HuH-7 (cell line): ENCODE data around the gene CHAC2.
"Not testable (repeated sequence)": the region's sequence is repeated elsewhere in the genome, so short reads cannot be mapped to it uniquely, and the experiment has no call there.

Source experiments
- DNase-seq: peaks from one replicate; pipeline ENCODE4 v3.0.0; 2011; ENCODE audit warnings: low spot score

CHAC2 gene

DNA sequence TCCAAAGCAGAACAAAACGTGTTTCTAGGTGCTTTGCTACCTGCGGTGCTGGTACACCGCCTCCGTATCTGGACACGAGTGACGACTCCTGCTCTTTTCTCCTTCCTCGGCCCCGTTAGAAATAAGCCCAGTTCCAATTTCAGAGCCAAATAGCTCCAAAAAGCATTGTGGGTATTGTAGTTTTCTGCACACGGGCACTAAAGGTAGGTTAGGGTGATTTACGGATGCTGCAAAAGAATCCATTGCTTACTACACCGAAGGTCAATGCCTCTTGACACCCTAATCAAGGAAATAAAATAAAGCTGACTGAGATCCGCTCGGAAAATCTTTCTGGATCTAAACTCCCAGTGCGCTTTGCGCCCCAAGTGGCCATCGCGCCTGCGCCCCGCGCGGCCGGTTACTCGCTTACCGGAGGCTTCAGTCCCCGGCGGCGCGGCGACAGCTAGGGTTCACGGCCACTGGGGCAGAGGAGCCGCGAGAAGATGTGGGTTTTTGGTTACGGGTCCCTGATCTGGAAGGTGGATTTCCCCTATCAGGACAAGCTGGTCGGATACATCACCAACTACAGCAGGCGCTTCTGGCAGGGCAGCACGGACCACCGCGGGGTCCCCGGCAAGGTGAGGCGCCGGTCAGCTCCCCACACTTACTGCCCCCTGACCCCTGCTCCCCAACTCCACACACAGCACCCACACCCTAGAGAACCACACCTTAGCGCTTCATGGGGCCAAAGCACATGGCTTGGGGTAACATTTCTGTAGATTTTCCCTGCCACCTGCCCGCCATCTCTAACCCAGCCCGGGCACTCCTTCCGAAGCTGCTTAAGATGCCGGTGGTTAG is at the start of gene CHAC2:
CHAC2 (plus strand) TSS at position 400 of the 837 bp plus-strand sequence; CDS start at position 483, 83 bp downstream.
- peak; percentile 79 for DNase-seq

DNA sequence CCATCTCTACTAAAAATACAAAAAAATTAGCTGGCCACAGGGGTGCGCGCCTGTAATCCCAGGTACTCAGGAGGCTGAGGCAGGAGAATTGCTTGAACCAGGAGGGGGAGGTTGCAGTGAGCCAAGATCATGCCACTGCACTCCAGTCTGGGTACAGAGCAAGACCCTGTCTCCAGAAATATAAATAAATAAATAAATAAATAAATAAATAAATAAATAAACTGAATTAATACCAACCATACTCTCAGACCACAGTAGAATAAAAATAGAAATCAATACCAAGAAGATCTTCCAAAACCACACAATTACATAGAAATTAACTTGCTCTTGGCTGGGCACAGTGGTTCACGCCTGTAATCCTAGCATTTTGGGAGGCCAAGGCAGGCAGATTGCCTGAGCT is 46.7 kb upstream of the CHAC2 start:
- DNase-seq: not testable (repeated sequence)

DNA sequence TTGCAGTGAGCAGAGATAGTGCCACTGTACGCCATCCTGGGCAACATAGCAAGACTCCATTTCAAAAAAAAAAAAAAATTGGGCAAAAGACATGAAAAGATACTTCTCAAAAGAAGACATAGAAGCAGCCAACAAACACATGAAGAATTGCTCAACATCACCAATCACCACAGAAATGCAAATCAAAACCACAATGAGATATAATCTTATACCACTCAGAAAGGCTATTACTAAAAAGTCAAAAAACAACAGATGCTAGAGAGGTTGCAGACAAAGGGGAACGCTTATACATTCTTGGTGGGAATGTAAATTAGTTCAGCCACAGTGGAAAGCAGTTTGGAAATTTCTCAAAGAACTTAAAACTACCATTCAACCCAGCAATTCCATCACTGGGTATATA is 43.1 kb upstream of the CHAC2 start:
- no peak for DNase-seq

DNA sequence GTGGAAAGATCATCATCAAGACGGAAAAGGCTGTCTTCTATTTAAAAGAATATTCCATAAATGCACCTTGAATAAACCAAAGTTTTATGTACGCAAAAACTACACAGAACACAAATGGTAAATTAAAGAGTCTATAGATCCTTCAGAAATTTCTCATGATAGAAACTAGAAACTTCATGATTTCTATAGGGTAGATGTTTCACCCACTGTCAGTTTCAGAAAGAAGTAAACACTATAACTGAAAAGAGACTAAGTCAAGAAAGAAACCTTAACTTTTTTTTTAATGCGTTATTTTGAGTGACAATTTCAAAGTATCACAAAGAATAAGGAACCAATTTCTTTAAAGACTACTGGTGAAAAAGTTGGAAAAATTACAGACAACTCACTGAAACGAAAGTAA is 41.9 kb upstream of the CHAC2 start:
- DNase-seq: no peak

DNA sequence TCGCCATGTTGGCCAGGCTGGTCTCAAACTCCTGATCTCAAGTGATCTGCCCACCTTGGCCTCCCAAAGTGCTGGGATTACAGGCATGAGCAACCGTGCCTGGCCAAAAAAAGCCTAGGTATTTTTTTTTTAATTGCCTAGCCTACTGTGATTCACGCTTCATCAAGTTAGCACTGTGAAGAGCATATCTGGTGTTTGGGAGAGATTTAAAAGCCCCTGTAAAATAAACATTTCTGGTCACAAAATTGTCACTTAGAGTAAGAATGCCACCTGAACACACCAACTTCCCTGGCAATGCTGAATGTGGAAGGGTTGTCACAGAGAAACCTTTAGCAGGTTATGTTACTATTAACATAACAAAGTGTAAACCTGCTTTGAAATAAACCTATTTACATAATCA is 39.7 kb upstream of the CHAC2 start:
- DNase-seq: no peak

DNA sequence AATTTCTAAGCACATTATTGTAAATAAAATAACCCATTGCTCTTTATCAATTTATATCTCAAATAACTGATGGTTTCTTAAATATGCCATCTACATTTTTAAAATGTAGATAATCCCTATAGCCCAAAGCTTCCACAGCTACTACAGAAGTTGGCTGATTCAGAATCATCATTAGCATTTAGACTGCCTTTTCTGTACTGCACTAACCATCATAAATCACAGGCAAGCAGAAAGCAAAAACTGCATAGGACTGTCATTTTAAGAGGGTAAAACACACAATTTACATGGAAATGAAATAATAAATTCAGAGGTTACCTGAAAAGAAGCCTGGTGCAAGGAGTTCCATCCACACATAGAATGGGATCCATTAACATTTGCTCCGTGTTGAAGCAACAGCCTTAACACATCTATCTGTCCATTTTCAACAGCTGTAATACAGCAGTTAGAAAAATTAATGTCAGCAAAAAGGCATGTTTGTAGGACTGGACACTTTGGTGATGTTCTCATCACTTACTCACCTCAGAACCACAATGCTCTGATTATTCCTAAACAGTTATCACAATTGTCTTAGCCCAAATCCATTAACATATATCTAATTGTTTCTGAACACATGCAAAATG is 38.4 kb upstream of the CHAC2 start:
- DNase-seq: no peak

DNA sequence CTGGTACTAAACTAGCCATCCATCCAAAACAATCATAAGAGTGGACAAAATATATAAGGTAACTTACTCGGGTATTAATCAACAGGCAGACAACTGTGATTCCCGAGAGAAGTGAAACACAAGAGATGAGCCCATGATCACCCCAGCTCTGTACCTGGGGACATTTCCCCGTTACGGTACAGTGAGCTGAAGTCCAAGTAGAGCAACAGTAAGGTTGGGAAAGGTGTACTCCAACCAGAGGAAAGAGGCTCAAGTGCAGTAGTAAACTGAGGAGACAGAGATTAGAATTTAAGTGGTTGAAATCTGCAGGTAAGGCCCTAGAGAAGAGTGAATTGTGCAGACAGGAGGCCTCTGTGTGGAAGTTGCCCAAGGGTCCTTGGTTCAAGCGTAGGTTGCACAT is 30.5 kb upstream of the CHAC2 start:
- DNase-seq: no peak

DNA sequence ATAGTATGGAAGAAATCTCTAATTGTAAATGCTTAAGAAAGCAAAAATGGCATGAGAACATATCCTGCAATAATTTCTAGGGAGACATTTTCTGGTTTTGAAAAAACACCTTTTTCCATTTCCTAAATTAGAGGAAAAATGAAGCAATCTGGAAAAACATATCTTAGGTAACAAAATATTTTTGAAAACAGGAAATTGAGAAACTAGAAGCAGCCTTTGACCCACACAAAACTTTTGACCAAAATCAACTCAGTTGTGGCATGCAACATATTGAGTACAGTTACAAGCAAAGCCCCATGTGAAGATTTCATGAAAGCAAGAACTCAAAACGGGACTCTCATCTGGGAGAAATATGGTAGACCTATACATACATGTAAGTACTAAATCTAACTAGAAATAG is 28.6 kb upstream of the CHAC2 start:
- no peak for DNase-seq

DNA sequence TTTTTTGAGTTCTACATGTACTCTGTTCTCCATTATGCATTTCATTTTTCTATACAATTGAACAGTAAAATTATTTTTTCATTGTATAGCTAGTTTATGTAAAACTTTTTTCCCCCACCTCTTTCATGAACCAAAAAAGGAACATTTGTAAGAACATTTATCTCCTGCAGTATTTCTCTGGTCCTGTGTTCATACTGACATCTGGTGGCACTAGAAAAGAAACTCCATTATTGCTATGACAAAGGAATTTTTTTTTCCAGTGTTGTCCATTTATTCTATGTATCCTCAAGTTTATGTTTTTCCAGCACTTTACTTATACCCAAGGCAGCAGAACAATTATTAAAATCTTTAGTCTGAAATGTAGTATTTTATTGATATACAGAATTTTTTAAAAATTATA is 27.4 kb upstream of the CHAC2 start:
- DNase-seq: peak; percentile 10

DNA sequence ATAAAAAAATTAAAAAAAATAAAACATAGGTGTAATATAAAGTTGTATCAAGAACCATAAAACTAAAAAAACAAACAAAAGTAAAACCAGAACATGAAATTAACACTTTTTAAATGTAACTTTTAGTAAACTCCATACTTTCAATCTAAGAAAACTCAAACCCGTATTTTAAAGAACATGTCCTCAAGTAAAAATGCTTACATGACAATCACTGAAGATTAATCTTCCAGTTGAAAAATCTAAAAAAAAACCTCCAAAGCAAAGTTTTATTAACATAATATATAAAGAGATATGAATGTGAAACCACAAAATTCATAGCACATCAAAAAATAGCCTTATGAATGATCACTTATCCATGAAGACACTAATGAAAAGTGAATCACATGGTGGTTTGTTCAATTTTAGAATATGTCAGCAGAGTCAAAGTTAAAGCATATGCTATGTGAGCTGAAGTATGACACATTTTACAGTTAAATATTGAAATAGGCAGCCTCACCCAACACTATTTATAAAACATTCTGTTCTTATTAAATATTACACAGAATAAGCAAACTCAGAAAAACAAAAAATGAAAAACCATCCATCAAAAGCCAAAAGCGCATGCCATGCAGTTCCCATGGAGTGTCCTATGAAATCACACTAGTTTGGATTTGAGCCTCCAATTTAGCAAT is 23.1 kb upstream of the CHAC2 start:
- DNase-seq: no peak

DNA sequence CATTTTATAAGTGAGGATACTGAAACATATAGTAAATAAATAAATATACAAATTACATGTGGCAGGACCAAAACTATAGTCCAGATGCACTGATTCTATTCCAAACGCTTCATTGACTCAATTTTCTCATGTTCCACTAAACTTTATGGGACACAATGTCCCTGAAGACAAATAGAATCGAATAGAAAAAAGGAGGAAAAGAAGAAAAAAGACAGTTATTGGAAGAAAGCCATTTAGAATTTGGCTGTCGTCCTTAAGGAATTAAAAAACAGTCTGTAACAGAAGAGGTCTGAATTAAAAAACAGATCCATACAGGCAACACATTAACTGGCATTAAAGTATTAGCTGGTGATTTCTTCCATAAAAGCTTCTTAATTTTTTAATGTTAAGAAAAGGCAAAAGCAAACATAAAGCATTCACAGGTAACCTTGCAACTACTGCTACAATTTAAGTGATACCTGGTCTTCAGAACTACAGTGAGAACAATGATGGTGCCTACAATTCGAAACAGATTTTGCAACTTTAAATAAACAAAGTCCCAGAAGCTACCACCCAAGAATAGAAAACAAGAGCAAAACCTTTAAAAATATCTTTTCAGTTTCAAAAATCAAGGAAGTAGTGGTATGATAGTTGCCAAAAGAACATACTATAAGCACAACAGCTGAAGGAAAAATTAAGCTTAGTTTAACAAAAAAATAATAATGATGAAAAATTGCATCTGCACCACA is 17.4 kb upstream of the CHAC2 start:
- no peak for DNase-seq

DNA sequence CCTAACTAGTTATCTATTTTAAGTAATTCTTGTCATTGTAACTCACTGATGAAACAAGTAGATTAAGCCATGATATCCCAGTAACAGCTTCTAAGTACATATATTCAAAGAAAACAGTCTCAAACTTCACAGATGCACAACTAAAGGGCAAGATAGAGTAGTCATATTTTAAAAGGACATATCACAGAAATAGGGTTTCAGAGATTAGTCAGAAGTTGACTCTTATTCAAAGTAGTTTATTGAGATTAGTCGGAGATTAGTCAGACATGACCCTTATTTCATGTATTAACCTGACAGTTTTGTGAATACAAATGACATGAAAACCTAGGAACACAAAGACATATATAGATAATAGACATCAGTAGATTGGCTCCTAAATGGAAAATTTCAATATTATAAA is 15.9 kb upstream of the CHAC2 start:
- no peak for DNase-seq

DNA sequence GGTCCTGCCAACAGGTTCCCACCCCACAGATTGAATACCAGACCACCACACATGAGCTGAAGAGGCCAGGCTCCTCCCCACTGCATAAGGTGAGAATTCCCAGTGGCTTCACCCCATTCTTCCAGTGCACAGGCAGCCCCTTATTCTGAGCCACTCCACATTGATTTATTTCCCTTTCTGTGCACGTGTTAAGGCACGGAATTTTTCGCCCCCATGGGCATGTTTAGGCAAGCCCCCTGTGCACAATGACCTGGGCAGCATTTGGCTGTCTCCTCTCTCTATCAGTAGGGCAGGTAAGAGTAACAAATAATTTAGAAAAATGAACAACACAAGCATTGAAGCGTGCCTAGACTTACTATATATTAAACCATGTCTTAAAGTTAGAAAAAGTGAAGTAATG is 15.2 kb upstream of the CHAC2 start:
- DNase-seq: no peak

DNA sequence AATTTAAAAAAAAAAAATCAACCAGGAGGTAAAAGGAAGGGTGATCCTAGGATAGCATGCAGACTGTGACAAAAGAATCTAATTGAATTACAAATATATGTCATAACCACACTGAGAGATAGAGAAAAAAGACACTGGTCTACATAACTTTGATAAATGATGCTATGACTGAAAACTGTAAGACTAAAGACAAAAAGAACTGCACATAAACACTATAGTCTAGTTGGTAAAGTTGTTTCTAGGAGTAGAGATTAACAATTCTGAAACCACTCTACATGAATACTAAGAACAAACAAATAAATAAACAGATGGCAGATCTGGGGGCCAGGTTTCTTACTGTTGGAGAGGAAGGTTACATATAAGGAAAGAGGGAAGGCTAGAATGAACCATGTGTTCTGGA is 14.6 kb upstream of the CHAC2 start:
- no peak for DNase-seq

DNA sequence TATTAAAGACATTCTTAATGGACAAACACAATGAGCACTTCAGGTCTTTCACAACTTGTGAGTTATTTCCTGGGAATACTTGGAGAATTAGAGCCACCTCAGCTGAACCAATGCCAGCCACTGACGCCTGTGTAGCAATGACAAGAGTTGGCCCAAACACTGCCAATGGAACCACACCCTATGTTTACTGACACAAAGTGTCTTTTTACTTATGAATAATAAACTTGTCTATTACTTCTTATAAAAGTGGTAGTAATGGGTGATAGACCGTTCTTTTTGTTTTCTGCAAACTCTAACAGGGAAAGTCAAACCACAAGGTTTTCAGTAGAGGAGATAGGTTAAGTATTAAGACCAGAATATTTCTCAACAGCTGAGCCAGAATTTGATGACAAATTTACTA is 12.5 kb upstream of the CHAC2 start:
- DNase-seq: no peak

DNA sequence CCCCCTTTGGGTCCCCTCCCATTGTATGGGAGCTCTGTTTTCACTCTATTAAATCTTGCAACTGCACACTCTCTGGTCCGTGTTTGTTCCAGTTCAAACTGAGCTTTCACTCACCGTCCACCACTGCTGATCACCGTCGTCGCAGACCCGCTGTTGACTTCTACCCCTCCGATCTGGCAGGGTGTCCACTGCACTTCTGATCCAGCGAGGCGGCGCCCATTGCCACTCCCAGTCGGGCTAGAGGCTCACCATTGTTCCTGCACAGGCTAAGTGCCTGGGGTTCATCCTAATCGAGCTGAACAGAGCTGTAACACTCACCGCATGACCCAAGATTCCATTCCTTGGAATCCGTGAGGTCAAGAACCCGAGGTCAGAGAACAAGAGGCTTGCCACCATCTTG is 11.0 kb upstream of the CHAC2 start:
- no peak for DNase-seq

DNA sequence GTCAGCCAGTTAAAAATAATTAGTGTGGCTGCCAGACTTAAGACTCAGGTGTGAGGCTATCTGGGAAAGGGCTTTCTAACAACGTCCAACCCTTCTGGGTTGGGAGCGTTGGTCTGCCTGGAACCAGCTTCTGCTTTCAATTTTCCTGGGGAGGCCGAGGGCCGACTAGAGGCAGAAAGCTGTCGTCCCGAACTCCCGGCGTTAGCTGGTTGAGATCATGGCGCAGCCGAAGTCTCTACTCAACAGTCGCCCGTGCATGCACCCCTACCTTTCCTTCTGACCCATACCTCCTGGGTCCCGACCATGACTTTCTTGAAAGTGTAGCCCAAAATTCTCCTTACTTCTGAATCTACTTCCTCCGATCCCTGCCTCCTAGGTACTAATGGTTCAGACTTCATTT is 10.4 kb upstream of the CHAC2 start:
- DNase-seq: not testable (repeated sequence)

DNA sequence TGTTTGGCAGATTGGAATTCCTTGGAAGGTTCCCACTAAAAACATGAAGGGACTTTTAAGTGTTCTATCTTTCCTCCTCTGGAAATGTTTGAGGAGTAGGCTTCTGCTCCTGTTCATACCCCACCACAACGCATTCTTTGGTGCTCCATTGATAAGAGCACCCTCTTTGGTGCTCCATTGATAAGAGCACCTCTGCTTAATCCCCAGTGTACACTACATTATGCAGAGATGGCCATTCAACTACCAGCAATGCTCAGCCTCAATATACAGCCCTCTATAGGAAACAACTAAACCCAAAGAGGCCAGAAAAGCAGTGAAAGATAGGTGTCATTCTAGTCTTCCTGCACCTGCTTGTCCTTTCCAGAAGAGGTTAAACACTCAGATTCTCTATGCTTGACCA is 1.8 kb upstream of the CHAC2 start:
- no peak for DNase-seq

DNA sequence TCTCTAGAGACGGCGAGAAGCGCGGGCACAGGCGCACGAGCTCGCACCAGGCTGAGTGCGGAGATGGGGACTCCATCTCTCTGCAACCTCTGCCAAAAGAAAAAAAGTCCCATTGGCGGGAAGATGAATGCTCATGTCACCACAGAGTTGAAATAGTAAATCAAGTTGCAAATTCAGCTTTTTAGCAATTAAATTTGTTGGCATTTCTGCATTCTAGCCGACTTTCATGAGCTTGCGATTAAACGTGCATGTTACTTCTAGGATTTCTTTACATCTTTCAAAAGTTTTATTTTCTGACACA is 588 bp downstream of the CHAC2 start:
- DNase-seq: no peak

DNA sequence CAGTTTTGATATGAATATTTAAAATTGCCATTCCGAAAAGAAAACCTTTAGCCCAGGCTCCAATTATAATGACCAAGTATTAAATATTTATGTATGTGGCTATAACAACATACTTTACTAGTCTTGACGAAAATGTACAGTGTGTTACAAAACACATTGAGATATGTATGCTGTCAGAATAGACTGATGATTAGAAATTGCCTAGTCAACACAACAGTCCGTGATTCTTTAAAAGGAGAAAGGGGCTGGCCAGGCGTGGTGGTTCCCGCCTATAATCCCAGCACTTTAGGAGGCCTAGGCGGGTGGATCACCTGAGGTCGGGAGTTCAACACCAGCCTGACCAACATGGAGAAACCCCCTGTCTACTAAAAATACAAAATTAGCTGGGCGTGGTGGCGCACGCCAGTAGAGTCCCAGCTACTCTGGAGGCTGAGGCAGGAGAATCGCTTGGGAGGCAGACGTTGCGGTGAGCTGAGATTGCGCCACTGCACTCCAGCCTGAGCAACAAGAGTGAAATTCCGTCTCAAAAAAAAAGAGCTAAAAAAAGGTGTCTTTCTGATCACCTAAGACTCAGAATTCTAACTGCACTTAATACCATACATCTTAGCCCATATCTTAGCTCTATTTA is 1.8 kb downstream of the CHAC2 start:
- DNase-seq: no peak

DNA sequence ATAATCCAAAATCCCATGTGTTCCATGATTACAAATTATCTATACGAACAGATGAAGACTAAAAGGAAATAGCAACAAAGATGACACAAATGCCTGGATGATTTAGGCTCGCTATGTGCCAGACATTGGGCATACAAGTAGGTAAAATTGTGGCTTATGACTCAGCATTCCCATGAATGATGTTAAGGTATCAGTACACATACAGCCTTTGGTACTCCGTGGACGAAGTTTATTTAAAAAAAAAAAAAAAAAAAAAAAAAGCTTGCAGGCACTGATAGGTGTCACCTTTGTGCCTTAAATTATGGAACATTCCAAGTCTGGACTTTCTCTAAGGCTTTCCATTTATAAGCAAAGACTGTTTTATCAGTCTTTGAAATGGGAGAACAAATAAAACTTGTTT is 2.7 kb downstream of the CHAC2 start:
- DNase-seq: no peak

DNA sequence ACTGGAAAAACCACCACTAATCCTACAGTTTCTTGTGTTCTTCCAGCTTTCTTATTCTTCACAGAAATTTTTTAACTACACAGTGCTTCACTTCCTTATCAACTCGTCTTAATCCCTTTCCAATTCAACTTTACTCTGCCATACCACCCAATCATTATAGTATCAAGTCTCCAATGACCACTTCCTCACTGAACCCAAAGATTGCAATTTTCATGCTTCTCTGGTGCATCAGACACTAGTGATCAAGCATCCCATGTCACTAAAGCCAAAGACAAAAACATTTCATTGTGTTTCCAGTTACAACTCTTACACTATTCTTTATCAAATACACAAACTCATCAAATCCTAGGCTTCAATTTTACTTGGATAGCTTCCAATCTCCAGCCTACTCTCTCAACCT is 9.5 kb downstream of the CHAC2 start:
- no peak for DNase-seq
